ENCODE measurements around the gene CKB. TPM values are rescaled to one million over a fixed set of nuclear protein-coding genes. Genes with fewer than 3 reads are reported as not detected.

Gene CKB
- total RNA-seq (2012; rRNA removed), result 22.1 and 70.3 TPM in 2 replicates

- Histone ChIP-seq H3K27me3 (ENCODE audit: control insufficient read depth, insufficient read depth, low read length) (peaks cover 27% of the 10 kb centered on the region), H3K4me1 (ENCODE audit: control insufficient read depth, insufficient read depth, low read length) (peaks cover 33% of the 10 kb centered on the region), H3K36me3 (ENCODE audit: insufficient read depth, low read length) (no peaks in the 10 kb centered on the region), H3K4me3 (ENCODE audit: low read length) (peak within 1 kb of the TSS; percentile 61), H3K9me3 (replicated peaks; ENCODE audit: low read length) (no peaks in the 10 kb centered on the region), H3K4me2 (ENCODE audit: low read length) (peak within 1 kb of the TSS; percentile 79), H3K9ac (ENCODE audit: low read depth, low read length) (no peak within 1 kb of the TSS)
Measured at GRCh38 chr14:103522649-103523574, at the start of gene CKB. Gene CKB, minus strand, starts transcription at chr14:103522830. Its CDS starts 337 bp downstream, at chr14:103522493.

DNA sequence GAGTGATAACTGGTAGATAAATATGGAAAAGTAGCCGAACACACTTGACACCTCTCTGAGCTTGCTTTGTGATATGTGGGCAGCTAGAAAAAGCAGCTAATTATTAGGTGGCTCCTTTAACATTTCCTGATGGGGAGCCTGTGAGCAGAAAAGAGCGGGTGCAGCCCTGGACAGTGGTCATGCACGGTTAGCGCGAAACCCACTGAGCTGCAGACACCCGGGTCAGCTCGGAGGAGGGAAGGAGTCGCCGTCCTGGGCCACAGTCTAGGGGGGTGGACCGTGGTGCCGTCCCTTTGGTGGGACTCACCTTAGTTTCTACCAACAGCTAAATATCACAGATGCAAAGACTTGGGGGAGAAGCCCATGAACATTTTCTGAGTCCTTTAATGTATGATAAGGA is 46.8 kb upstream of the CKB start:
- no peak overlapping the region for H3K4me3 ChIP-seq (ENCODE audit: low read length)
- no peaks in the 10 kb centered on the region for H3K4me1 ChIP-seq (ENCODE audit: control insufficient read depth, insufficient read depth, low read length)
- no peak overlapping the region for H3K9ac ChIP-seq (ENCODE audit: low read depth, low read length)
- H3K4me2 ChIP-seq (ENCODE audit: low read length), result no peak overlapping the region
- peaks cover 13% of the 10 kb centered on the region for H3K36me3 ChIP-seq (ENCODE audit: insufficient read depth, low read length)
- no peaks in the 10 kb centered on the region for H3K9me3 ChIP-seq (replicated peaks; ENCODE audit: low read length)
- no peaks in the 10 kb centered on the region for H3K27me3 ChIP-seq (ENCODE audit: control insufficient read depth, insufficient read depth, low read length)

GRCh38 chr14:103568952-103569351 is 46.3 kb upstream of the CKB start:
- Histone ChIP-seq H3K9ac (ENCODE audit: low read depth, low read length) (no peak overlapping the region), H3K27me3 (ENCODE audit: control insufficient read depth, insufficient read depth, low read length) (no peaks in the 10 kb centered on the region), H3K9me3 (replicated peaks; ENCODE audit: low read length) (no peaks in the 10 kb centered on the region), H3K4me3 (ENCODE audit: low read length) (no peak overlapping the region), H3K36me3 (ENCODE audit: insufficient read depth, low read length) (peaks cover 8% of the 10 kb centered on the region), H3K4me1 (ENCODE audit: control insufficient read depth, insufficient read depth, low read length) (peaks cover 4% of the 10 kb centered on the region), H3K4me2 (ENCODE audit: low read length) (no peak overlapping the region)

DNA sequence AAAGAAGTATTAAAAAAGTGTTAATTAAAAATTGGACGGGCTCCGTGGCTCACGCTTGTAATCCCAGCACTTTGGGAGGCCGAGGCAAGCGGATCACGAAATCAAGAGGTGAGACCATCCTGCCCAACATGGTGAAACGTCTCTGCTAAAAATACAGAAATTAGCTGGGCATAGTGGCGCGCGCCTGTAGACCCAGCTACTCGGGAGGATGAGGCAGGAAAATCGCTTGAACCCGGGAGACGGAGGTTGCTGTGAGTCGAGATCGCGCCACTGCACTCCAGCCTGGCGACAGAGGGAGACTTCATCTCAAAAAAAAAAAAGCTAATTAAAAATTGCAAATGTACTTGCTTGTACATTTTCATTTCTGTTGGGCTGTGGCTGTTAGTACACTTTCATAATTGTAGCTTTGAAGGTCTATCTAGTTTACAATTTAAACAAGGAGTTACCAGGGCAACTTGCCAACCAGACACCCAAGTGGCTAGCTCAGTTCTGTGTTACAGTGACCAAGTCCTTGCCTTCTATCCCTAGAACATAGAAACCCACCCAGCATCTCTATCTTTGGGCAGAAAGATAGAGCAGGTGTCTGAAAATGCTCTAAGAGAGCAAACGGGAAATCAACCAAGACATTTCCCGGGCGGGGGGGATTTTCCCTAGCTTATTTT is 41.3 kb upstream of the CKB start:
- Histone ChIP-seq H3K27me3 (ENCODE audit: control insufficient read depth, insufficient read depth, low read length) (no peaks in the 10 kb centered on the region), H3K4me3 (ENCODE audit: low read length) (peak overlapping the region; percentile 100), H3K4me2 (ENCODE audit: low read length) (peak overlapping the region; percentile 94), H3K9me3 (replicated peaks; ENCODE audit: low read length) (no peaks in the 10 kb centered on the region), H3K9ac (ENCODE audit: low read depth, low read length) (peak overlapping the region; percentile 97), H3K4me1 (ENCODE audit: control insufficient read depth, insufficient read depth, low read length) (peaks cover 28% of the 10 kb centered on the region), H3K36me3 (ENCODE audit: insufficient read depth, low read length) (peaks cover 23% of the 10 kb centered on the region)

DNA sequence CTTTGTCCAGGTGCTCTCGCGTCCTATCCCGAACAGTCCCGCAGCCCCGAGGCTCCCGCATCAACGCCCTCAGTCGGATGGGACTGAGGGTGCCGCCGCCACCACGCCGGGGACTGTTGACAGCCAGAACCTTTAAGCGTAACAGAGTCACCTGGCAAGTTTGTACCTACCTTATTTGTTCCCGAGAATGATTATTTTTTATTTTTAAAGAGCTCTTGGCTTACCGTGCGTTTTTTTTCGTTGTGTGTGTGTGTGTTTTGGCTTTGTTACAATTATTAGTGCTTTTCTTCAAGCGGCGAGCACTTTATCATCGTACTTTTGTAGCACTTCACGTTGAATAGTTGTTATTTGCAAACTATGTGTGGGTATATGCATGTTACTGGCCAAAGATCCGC is 40.6 kb upstream of the CKB start:
- Histone ChIP-seq H3K4me1 (ENCODE audit: control insufficient read depth, insufficient read depth, low read length) (peaks cover 36% of the 10 kb centered on the region), H3K36me3 (ENCODE audit: insufficient read depth, low read length) (peaks cover 27% of the 10 kb centered on the region), H3K9ac (ENCODE audit: low read depth, low read length) (peak overlapping the region; percentile 97), H3K4me3 (ENCODE audit: low read length) (peak overlapping the region; percentile 100), H3K9me3 (replicated peaks; ENCODE audit: low read length) (no peaks in the 10 kb centered on the region), H3K4me2 (ENCODE audit: low read length) (peak overlapping the region; percentile 94), H3K27me3 (ENCODE audit: control insufficient read depth, insufficient read depth, low read length) (no peaks in the 10 kb centered on the region)

DNA sequence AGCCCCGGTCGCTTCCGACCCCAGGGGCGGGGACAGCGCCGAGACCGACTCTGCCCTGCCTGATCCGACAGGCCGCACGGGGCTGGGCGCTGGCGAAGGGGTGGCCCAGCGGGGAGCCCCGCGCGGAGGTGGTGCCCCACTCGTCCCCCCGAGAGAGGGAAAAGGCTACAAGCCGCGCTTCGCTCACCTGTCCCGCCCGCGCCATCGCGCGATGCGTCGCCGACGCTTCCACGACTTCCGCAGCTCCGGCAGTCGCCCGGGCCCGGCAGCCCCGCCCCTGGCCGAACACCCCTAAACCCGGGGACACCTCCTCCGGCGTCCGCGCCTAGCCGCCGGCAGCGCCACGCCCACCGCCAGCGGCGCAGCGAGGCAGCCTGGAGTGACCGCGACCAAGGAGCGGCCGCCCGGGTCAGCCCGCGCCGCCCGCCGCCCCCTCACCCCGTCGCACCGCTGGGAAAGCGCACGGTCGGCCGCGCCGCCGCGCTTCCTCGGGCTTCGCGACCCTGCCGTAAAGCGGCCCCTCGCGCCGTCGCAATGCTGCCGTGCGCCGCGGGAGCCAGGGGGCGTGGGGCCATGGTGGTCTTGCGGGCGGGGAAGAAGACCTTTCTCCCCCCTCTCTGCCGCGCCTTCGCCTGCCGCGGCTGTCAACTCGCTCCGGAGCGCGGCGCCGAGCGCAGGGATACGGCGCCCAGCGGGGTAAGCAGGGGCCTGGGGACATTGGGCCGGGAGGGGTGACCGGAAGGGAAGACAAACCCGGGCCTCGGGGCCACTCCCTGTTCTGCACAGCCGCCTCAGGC is 40.0 kb upstream of the CKB start, which contains the start of the genes BAG5 and COA8:
TSS of gene BAG5 (minus strand) at position 229 of the 797 bp plus-strand sequence. CDS start 1,493 bp downstream, outside the sequence.
TSS of gene COA8 (plus strand) at position 532 of the 797 bp plus-strand sequence. CDS start at position 574, 42 bp downstream.
- peaks cover 42% of the 10 kb centered on the region for H3K4me1 ChIP-seq (ENCODE audit: control insufficient read depth, insufficient read depth, low read length)
- H3K4me3 ChIP-seq (ENCODE audit: low read length), result peak within 1 kb of the TSS; percentile 100
- peaks cover 27% of the 10 kb centered on the region for H3K36me3 ChIP-seq (ENCODE audit: insufficient read depth, low read length)
- no peaks in the 10 kb centered on the region for H3K9me3 ChIP-seq (replicated peaks; ENCODE audit: low read length)
- H3K9ac ChIP-seq (ENCODE audit: low read depth, low read length), result peak within 1 kb of the TSS; percentile 97
- H3K4me2 ChIP-seq (ENCODE audit: low read length), result peak within 1 kb of the TSS; percentile 94
- no peaks in the 10 kb centered on the region for H3K27me3 ChIP-seq (ENCODE audit: control insufficient read depth, insufficient read depth, low read length)

DNA sequence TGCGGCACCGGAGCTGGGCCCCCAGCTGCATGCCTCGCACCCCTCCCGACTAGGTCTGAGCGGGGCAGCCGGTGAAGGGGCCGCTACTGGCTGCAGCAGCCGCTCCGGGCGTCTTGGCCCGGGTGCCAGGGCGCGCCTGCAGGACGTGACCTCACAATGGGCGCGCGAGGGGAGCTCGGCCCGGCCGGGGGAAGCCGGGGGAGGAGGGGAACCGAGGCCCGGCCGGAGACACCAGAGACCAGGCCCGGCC is 39.5 kb upstream of the CKB start:
- H3K4me1 ChIP-seq (ENCODE audit: control insufficient read depth, insufficient read depth, low read length), result peaks cover 45% of the 10 kb centered on the region

GRCh38 chr14:103561381-103562178 is 39.0 kb upstream of the CKB start:
- Histone ChIP-seq H3K4me1 (ENCODE audit: control insufficient read depth, insufficient read depth, low read length) (peaks cover 46% of the 10 kb centered on the region), H3K9ac (ENCODE audit: low read depth, low read length) (peak overlapping the region; percentile 97), H3K27me3 (ENCODE audit: control insufficient read depth, insufficient read depth, low read length) (no peaks in the 10 kb centered on the region), H3K9me3 (replicated peaks; ENCODE audit: low read length) (no peaks in the 10 kb centered on the region), H3K4me3 (ENCODE audit: low read length) (peak overlapping the region; percentile 100), H3K36me3 (ENCODE audit: insufficient read depth, low read length) (peaks cover 26% of the 10 kb centered on the region), H3K4me2 (ENCODE audit: low read length) (peak overlapping the region; percentile 94)

More for the DNA sequence above, 39.5 kb upstream of the CKB start:
- H3K9ac ChIP-seq (ENCODE audit: low read depth, low read length), result peak overlapping the region; percentile 97
- H3K27me3 ChIP-seq (ENCODE audit: control insufficient read depth, insufficient read depth, low read length), result no peaks in the 10 kb centered on the region
- peak overlapping the region; percentile 100 for H3K4me3 ChIP-seq (ENCODE audit: low read length)
- H3K36me3 ChIP-seq (ENCODE audit: insufficient read depth, low read length), result peaks cover 27% of the 10 kb centered on the region
- H3K9me3 ChIP-seq (replicated peaks; ENCODE audit: low read length), result no peaks in the 10 kb centered on the region
- H3K4me2 ChIP-seq (ENCODE audit: low read length), result peak overlapping the region; percentile 94

GRCh38 chr14:103560691-103561090 is 38.1 kb upstream of the CKB start:
- Histone ChIP-seq H3K4me2 (ENCODE audit: low read length) (peak overlapping the region; percentile 94), H3K4me3 (ENCODE audit: low read length) (peak overlapping the region; percentile 100), H3K27me3 (ENCODE audit: control insufficient read depth, insufficient read depth, low read length) (no peaks in the 10 kb centered on the region), H3K4me1 (ENCODE audit: control insufficient read depth, insufficient read depth, low read length) (peaks cover 46% of the 10 kb centered on the region), H3K36me3 (ENCODE audit: insufficient read depth, low read length) (peaks cover 23% of the 10 kb centered on the region), H3K9me3 (replicated peaks; ENCODE audit: low read length) (no peaks in the 10 kb centered on the region), H3K9ac (ENCODE audit: low read depth, low read length) (peak overlapping the region; percentile 97)

DNA sequence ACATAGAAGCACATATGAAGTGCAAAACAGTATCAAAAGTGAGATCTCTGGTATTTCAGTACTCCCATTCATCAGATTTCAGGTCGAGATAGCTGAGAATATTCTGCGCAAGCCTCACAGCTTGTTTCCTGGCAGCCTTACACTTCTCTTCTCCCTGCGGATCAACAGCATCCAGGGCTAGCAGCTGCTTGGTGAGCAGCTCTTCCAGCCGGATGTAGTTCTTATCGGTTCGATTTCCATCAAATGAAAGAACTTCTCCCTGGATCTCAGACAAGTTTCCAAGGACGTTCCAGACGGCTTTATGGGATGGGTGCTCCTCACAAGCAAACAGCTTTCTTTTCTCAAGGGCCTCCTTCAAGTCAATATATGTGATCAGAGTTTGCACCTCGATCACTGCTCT is 37.1 kb upstream of the CKB start:
- Histone ChIP-seq H3K4me1 (ENCODE audit: control insufficient read depth, insufficient read depth, low read length) (peaks cover 46% of the 10 kb centered on the region), H3K9me3 (replicated peaks; ENCODE audit: low read length) (no peaks in the 10 kb centered on the region), H3K4me2 (ENCODE audit: low read length) (peak overlapping the region; percentile 32), H3K9ac (ENCODE audit: low read depth, low read length) (no peak overlapping the region), H3K36me3 (ENCODE audit: insufficient read depth, low read length) (peaks cover 25% of the 10 kb centered on the region), H3K27me3 (ENCODE audit: control insufficient read depth, insufficient read depth, low read length) (no peaks in the 10 kb centered on the region), H3K4me3 (ENCODE audit: low read length) (no peak overlapping the region)
